ENCODE results near the gene CTTNBP2. TPM values are rescaled to one million over a fixed set of nuclear protein-coding genes. Genes with fewer than 3 reads are reported as not detected.

The CTTNBP2 gene
- total RNA-seq, 3 donors from 2014 or later (not counting 1 experiment from before 2014, with no cell fraction given): 0.10 TPM; not detected in 2

- H3K36me3 Mint-ChIP-seq: no peaks in the 10 kb centered on the region
- Histone ChIP-seq H3K27ac (ENCODE audit: low read length) (no peak overlapping the region), H3K4me1 (ENCODE audit: control insufficient read depth, insufficient read depth, low read length) (no peaks in the 10 kb centered on the region), H3K27me3 (ENCODE audit: control insufficient read depth, insufficient read depth, low read length) (no peaks in the 10 kb centered on the region), H3K9me3 (ENCODE audit: control insufficient read depth, insufficient read depth, low read length) (no peaks in the 10 kb centered on the region), H3K4me3 (ENCODE audit: low read length) (no peak overlapping the region), H3K36me3 (ENCODE audit: control insufficient read depth, insufficient read depth, low read length) (no peaks in the 10 kb centered on the region)
- intact Hi-C loops (cut with micrococcal nuclease): no loop called here
- ATAC-seq (no peak), DNase-seq (no peak)
- peaks cover 4 to 8% of the 10 kb centered on the region in 2 donors for H3K9me3 Mint-ChIP-seq
- TF ChIP-seq, protein P1, sequence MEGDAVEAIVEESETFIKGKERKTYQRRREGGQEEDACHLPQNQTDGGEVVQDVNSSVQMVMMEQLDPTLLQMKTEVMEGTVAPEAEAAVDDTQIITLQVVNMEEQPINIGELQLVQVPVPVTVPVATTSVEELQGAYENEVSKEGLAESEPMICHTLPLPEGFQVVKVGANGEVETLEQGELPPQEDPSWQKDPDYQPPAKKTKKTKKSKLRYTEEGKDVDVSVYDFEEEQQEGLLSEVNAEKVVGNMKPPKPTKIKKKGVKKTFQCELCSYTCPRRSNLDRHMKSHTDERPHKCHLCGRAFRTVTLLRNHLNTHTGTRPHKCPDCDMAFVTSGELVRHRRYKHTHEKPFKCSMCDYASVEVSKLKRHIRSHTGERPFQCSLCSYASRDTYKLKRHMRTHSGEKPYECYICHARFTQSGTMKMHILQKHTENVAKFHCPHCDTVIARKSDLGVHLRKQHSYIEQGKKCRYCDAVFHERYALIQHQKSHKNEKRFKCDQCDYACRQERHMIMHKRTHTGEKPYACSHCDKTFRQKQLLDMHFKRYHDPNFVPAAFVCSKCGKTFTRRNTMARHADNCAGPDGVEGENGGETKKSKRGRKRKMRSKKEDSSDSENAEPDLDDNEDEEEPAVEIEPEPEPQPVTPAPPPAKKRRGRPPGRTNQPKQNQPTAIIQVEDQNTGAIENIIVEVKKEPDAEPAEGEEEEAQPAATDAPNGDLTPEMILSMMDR (IDR thresholded peaks at IDR 0.05): no peak
- H3K27ac Mint-ChIP-seq: no peak overlapping the region
- H3K4me3 Mint-ChIP-seq: no peak overlapping the region
- no peaks in the 10 kb centered on the region for H3K27me3 Mint-ChIP-seq (ENCODE audit: low read depth in 2 of 2)
- 64% methylated on average over 2 of the region's 3 CpGs for WGBS (ENCODE audit: insufficient coverage)
- H3K4me1 Mint-ChIP-seq: no peaks in the 10 kb centered on the region
Observed at GRCh38 chr7:117908031-117908795, 35.0 kb upstream of the CTTNBP2 start.

GRCh38 chr7:117907049-117907640, 33.9 kb upstream of the CTTNBP2 start:
- Mint-ChIP-seq H3K27me3 (ENCODE audit: low read depth in 2 of 2) (no peaks in the 10 kb centered on the region), H3K4me3 (no peak overlapping the region), H3K27ac (no peak overlapping the region), H3K4me1 (no peaks in the 10 kb centered on the region), H3K9me3 (peaks cover 4 to 8% of the 10 kb centered on the region in 2 donors), H3K36me3 (no peaks in the 10 kb centered on the region)
- TF ChIP-seq, protein P1 (IDR thresholded peaks at IDR 0.05): no peak
- no peak for DNase-seq
- WGBS (ENCODE audit: insufficient coverage): 93% methylated on average over 4 of the region's 4 CpGs
- intact Hi-C loops (cut with micrococcal nuclease): no loop called here
- no peaks in the 10 kb centered on the region for H3K27me3 ChIP-seq (ENCODE audit: control insufficient read depth, insufficient read depth, low read length)
- no peaks in the 10 kb centered on the region for H3K36me3 ChIP-seq (ENCODE audit: control insufficient read depth, insufficient read depth, low read length)
- no peaks in the 10 kb centered on the region for H3K4me1 ChIP-seq (ENCODE audit: control insufficient read depth, insufficient read depth, low read length)
- ATAC-seq: no peak
- H3K9me3 ChIP-seq (ENCODE audit: control insufficient read depth, insufficient read depth, low read length): no peaks in the 10 kb centered on the region
- H3K27ac ChIP-seq (ENCODE audit: low read length): no peak overlapping the region
- no peak overlapping the region for H3K4me3 ChIP-seq (ENCODE audit: low read length)

- no peaks in the 10 kb centered on the region for H3K4me1 ChIP-seq (ENCODE audit: control insufficient read depth, insufficient read depth, low read length)
- Mint-ChIP-seq H3K27me3 (ENCODE audit: low read depth in 2 of 2) (no peaks in the 10 kb centered on the region), H3K4me1 (no peaks in the 10 kb centered on the region), H3K27ac (no peak overlapping the region), H3K4me3 (no peak overlapping the region), H3K9me3 (peaks cover 5 to 7% of the 10 kb centered on the region in 2 donors), H3K36me3 (no peaks in the 10 kb centered on the region)
- no peak overlapping the region for H3K27ac ChIP-seq (ENCODE audit: low read length)
- DNase-seq (no peak), ATAC-seq (no peak)
- H3K4me3 ChIP-seq (ENCODE audit: low read length): no peak overlapping the region
- no peaks in the 10 kb centered on the region for H3K36me3 ChIP-seq (ENCODE audit: control insufficient read depth, insufficient read depth, low read length)
- TF ChIP-seq, protein P1 (IDR thresholded peaks at IDR 0.05): no peak
- intact Hi-C loops (cut with micrococcal nuclease): no loop called here
- 86% methylated on average over 5 of the region's 5 CpGs for WGBS (ENCODE audit: insufficient coverage)
- no peaks in the 10 kb centered on the region for H3K9me3 ChIP-seq (ENCODE audit: control insufficient read depth, insufficient read depth, low read length)
- no peaks in the 10 kb centered on the region for H3K27me3 ChIP-seq (ENCODE audit: control insufficient read depth, insufficient read depth, low read length)
Observed at GRCh38 chr7:117902314-117902889, 29.2 kb upstream of the CTTNBP2 start.

Measured in natural killer cell (primary cell).